ENCODE measurements around the gene SYDE2. TPM values are rescaled to one million over a fixed set of nuclear protein-coding genes. Genes with fewer than 3 reads are reported as not detected.
"Not testable (repeated sequence)": the region's sequence is repeated elsewhere in the genome, so short reads cannot be mapped to it uniquely, and the experiment has no call there.

SYDE2 gene
- 20.7 TPM for total RNA-seq
- long read RNA-seq, partial matches to known transcripts: 3 of 12 reads
- long read RNA-seq, other reads (novel, unspliced or antisense): 8 of 12 reads

GRCh38 chr1:85200463-85201339, at the start of gene SYDE2:
SYDE2 (minus strand) TSS chr1:85201016; CDS start chr1:85200996, 20 bp downstream.
- peak; percentile 85 for DNase-seq (ENCODE audit: missing footprints)
- ATAC-seq: peak; percentile 91
- intact Hi-C loops (cut with DNase I): loop anchor here (2.0 to 5.0 kb wide), 4 partner anchors 24 to 88 kb away; no protein-coding TSS in a partner anchor

- intact Hi-C loops (cut with DNase I); ATAC-seq; DNase-seq (ENCODE audit: missing footprints): not testable (repeated sequence)
These were observed 48.2 kb upstream of the SYDE2 start for GRCh38 chr1:85249042-85249441.

- intact Hi-C loops (cut with DNase I): no loop called here
- ATAC-seq (no peak), DNase-seq (ENCODE audit: missing footprints) (no peak)
These were observed 45.1 kb upstream of the SYDE2 start for GRCh38 chr1:85245891-85246290.

GRCh38 chr1:85245456-85245855, 44.6 kb upstream of the SYDE2 start:
- ATAC-seq (no peak), DNase-seq (ENCODE audit: missing footprints) (no peak)
- intact Hi-C loops (cut with DNase I): no loop called here

GRCh38 chr1:85244271-85245061, 43.6 kb upstream of the SYDE2 start:
- no peak for ATAC-seq
- no peak for DNase-seq (ENCODE audit: missing footprints)
- intact Hi-C loops (cut with DNase I): loop anchor here (5.0 kb wide), 2 partner anchors 42 to 132 kb away; partner anchors contain the start of gene SYDE2

- ATAC-seq (no peak), DNase-seq (ENCODE audit: missing footprints) (no peak)
- intact Hi-C loops (cut with DNase I): loop anchor here (5.0 kb wide), 2 partner anchors 41 to 131 kb away; partner anchors contain the start of gene SYDE2
These were observed 42.6 kb upstream of the SYDE2 start for GRCh38 chr1:85243372-85243771.

- no peak for ATAC-seq
- no peak for DNase-seq (ENCODE audit: missing footprints)
- intact Hi-C loops (cut with DNase I): loop anchor here (5.0 kb wide), 2 partner anchors 38 to 128 kb away; partner anchors contain the start of gene SYDE2
These were observed 39.8 kb upstream of the SYDE2 start for GRCh38 chr1:85240643-85241042.

GRCh38 chr1:85240174-85240601, 39.4 kb upstream of the SYDE2 start:
- intact Hi-C loops (cut with DNase I): loop anchor here (5.0 kb wide), 2 partner anchors 38 to 128 kb away; partner anchors contain the start of gene SYDE2
- ATAC-seq (no peak), DNase-seq (ENCODE audit: missing footprints) (no peak)

- ATAC-seq: no peak
- intact Hi-C loops (cut with DNase I): no loop called here
- DNase-seq (ENCODE audit: missing footprints): no peak
These were observed 36.8 kb upstream of the SYDE2 start for GRCh38 chr1:85237613-85238012.

GRCh38 chr1:85230305-85230977, 29.6 kb upstream of the SYDE2 start:
- ATAC-seq: peak; percentile 30
- DNase-seq (ENCODE audit: missing footprints): no peak
- intact Hi-C loops (cut with DNase I): no loop called here

- no peak for DNase-seq (ENCODE audit: missing footprints)
- intact Hi-C loops (cut with DNase I): loop anchor here (5.0 kb wide), 1 partner anchor 87 kb away; no protein-coding TSS in a partner anchor
- ATAC-seq: peak; percentile 26
These were observed 28.8 kb upstream of the SYDE2 start for GRCh38 chr1:85229574-85230097.

- intact Hi-C loops (cut with DNase I): loop anchor here (5.0 kb wide), 1 partner anchor 87 kb away; no protein-coding TSS in a partner anchor
- peak; percentile 53 for ATAC-seq
These were observed 28.2 kb upstream of the SYDE2 start for GRCh38 chr1:85228972-85229371.

GRCh38 chr1:85225624-85226380, 25.0 kb upstream of the SYDE2 start:
- intact Hi-C loops (cut with DNase I): loop anchor here (2.0 to 5.0 kb wide), 2 partner anchors 25 to 84 kb away; partner anchors contain the start of gene SYDE2
- no peak for ATAC-seq
- DNase-seq (ENCODE audit: missing footprints): no peak

More at GRCh38 chr1:85228972-85229371, 28.2 kb upstream of the SYDE2 start:
- DNase-seq (ENCODE audit: missing footprints): no peak

- intact Hi-C loops (cut with DNase I): loop anchor here (2.0 to 5.0 kb wide), 2 partner anchors 24 to 83 kb away; partner anchors contain the start of gene SYDE2
- DNase-seq (ENCODE audit: missing footprints) (no peak), ATAC-seq (peak; percentile 74)
These were observed 24.2 kb upstream of the SYDE2 start for GRCh38 chr1:85224734-85225623.

- intact Hi-C loops (cut with DNase I): loop anchor here (2.0 kb wide), 1 partner anchor 23 kb away; the partner anchor contains the start of gene SYDE2
These were observed 23.5 kb upstream of the SYDE2 start for GRCh38 chr1:85224295-85224694.

GRCh38 chr1:85223334-85223733, 22.5 kb upstream of the SYDE2 start:
- intact Hi-C loops (cut with DNase I): no loop called here
- DNase-seq (ENCODE audit: missing footprints) (no peak), ATAC-seq (no peak)

More at GRCh38 chr1:85224295-85224694, 23.5 kb upstream of the SYDE2 start:
- DNase-seq (ENCODE audit: missing footprints): no peak
- ATAC-seq: no peak
